ENCODE data around the gene COA3.
A peak's percentile ranks its signal among the peaks of the same experiment; 100 is the strongest.

The COA3 gene, protein sequence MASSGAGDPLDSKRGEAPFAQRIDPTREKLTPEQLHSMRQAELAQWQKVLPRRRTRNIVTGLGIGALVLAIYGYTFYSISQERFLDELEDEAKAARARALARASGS

DNA sequence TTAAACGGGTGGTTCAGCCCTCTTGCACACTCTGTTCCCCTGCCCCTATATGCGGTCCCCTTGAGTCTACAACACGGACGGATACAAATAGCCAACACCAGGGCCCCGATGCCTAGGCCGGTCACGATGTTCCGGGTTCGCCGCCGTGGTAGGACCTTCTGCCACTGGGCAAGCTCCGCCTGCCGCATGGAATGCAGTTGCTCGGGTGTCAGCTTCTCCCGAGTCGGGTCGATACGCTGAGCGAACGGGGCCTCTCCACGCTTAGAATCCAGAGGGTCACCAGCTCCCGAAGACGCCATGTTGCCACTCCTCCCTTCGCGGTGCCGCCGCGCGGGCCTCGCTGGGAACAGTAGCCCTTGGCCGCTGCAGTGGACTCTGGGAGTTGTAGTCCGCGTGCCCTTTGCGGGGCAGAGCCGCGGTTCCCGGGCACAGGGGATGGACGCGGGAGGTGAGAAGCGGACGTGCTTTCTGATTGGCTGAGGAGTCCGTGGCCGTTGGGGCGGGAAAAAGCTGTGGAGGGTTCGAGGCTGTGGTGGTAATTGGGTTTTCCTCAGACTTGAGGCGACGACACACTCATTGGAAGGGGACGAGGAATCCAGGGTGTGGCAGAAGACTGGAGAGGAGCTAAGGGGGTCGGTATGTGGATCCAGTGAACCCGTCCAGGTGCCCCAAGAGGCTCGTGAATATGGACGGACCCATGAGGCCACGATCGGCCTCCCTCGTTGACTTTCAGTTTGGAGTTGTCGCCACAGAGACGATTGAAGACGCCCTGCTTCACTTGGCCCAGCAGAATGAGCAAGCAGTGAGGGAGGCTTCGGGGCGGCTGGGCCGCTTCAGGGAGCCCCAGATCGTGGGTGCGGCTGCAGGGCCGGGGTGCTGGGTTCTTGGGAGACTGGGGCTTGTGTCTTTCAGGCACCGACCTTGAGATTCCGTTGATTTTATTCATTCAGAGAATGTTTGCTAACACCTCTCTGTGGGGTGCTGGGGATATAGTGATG, at the start of gene COA3, which contains the start of gene CNTD1:
COA3 (minus strand) TSS at position 322 of the 998 bp plus-strand sequence; CDS start at position 299, 23 bp downstream.
CNTD1 (plus strand) TSS at position 479 of the 998 bp plus-strand sequence; CDS start at position 686, 207 bp downstream.
- no peaks in the 10 kb centered on the region for H3K9me3 ChIP-seq
- H3K4me1 ChIP-seq, result peaks cover 0 to 22% (median 19%) of the 10 kb centered on the region in 4 donors
- TF ChIP-seq, protein P1, sequence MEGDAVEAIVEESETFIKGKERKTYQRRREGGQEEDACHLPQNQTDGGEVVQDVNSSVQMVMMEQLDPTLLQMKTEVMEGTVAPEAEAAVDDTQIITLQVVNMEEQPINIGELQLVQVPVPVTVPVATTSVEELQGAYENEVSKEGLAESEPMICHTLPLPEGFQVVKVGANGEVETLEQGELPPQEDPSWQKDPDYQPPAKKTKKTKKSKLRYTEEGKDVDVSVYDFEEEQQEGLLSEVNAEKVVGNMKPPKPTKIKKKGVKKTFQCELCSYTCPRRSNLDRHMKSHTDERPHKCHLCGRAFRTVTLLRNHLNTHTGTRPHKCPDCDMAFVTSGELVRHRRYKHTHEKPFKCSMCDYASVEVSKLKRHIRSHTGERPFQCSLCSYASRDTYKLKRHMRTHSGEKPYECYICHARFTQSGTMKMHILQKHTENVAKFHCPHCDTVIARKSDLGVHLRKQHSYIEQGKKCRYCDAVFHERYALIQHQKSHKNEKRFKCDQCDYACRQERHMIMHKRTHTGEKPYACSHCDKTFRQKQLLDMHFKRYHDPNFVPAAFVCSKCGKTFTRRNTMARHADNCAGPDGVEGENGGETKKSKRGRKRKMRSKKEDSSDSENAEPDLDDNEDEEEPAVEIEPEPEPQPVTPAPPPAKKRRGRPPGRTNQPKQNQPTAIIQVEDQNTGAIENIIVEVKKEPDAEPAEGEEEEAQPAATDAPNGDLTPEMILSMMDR (IDR thresholded peaks at IDR 0.05), result no peak
- peak; percentile 84 to 89 for DNase-seq
- no peaks in the 10 kb centered on the region for H3K27me3 ChIP-seq
- peak within 1 kb of the TSS; percentile 67 for H3K27ac ChIP-seq
- H3K4me3 ChIP-seq, result peak within 1 kb of the TSS; percentile 61 to 65
- H3K36me3 ChIP-seq, result peaks cover 0 to 21% (median 4%) of the 10 kb centered on the region in 3 donors
- intact Hi-C loops (cut with DNase I; ENCODE audit: low total_unique reads), result no loop called here

DNA sequence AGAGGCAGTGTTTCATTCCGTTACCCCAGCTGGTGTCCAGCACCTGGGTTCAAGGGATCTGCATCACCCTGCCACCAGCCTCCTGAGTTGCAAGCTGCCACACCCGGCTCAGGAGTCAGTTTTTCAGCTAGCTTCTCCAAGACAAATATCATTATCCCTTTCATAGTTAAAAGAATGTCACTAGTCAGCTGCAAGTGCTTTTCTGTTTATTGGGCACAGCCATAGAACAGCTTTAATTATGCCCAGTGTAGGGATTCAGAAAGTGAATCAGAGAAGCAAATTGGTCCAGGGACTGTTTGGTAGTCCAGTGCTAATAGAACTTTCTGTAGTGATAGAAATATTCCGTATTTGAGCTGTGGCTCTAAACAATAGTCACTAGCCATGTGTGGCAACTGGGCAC, 49.6 kb upstream of the COA3 start:
- Histone ChIP-seq H3K4me3 (no peak overlapping the region), H3K27ac (no peak overlapping the region), H3K36me3 (peaks cover 6 to 31% (median 21%) of the 10 kb centered on the region in 3 donors), H3K9me3 (no peaks in the 10 kb centered on the region), H3K4me1 (peaks cover 0 to 39% (median 18%) of the 10 kb centered on the region in 4 donors), H3K27me3 (no peaks in the 10 kb centered on the region)
- TF ChIP-seq, protein P1 (IDR thresholded peaks at IDR 0.05), result no peak
- no peak for DNase-seq
- intact Hi-C loops (cut with DNase I; ENCODE audit: low total_unique reads), result no loop called here

DNA sequence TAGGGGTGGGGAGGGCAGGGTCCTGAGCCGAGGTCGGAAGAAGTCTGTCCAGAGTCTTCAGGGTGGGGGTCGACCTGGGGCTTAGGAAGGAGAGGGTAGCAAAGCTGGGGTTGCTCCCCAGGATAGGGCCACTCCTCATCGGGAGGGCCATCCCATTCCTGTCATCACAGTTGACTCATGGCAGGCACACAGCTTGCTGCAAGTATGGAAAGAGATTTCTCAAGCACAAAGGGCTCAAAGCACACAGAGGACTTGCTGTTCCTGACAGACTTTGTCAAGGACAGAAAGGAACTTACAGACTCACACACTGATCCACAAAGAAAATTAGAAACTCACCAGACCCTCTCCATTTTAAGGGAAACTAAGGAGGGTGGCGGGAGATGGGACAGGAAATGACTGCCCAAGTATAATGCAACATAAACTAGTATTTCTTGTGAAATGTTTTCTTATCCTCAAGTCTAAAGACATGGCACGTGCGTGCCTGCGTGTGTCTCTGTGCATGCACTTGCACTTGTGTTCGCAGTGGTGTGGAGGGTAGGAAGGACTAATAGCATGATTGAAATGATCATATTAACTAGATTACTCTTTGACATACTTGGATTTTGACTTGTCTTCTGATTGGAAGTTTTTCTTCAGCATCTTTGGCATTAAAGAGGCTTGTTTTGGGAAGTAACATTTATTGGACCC, 48.2 kb upstream of the COA3 start:
- H3K9me3 ChIP-seq, result no peaks in the 10 kb centered on the region
- H3K27me3 ChIP-seq, result no peaks in the 10 kb centered on the region
- H3K4me1 ChIP-seq, result peaks cover 0 to 39% (median 18%) of the 10 kb centered on the region in 4 donors
- no peak overlapping the region for H3K4me3 ChIP-seq
- peaks cover 6 to 45% (median 35%) of the 10 kb centered on the region in 3 donors for H3K36me3 ChIP-seq
- H3K27ac ChIP-seq, result peak overlapping the region; percentile 57 to 59
- DNase-seq, result peak in 1 of 2 donors; percentile 53
- intact Hi-C loops (cut with DNase I; ENCODE audit: low total_unique reads), result loop anchor here (2.0 kb wide), 1 partner anchor 76 kb away; no protein-coding TSS in a partner anchor
- TF ChIP-seq, protein P1 (IDR thresholded peaks at IDR 0.05), result no peak

DNA sequence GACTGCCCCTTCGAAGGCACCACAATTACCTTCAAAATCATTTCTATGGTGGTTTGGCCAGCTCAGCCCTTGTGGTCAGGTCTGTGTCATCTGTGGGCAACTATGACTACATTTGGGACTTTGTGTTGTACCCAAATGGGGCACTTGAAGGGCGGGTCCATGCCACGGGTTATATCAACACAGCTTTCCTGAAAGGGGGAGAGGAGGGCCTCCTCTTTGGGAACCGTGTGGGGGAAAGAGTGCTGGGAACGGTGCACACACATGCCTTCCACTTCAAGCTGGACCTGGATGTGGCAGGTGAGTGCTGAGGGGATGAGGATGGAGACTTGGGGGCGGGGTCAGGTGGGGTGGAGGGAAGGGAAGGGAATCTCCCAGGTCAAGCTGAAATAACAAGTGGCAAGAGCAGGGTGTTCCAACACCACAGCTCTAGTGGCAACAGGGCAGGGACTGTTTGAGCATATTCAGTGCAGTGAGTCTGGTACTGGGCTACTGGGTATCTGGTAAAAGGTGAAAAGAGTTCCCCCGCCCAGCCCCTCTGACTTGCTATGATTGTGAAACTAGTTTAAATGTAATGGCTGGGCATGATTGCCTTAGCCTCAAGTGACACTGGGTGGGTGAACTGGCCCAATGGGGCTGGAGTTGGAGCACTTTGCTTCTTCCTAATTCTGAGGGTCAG, 47.6 kb upstream of the COA3 start:
- no peak for DNase-seq
- Histone ChIP-seq H3K36me3 (peaks cover 12 to 51% (median 41%) of the 10 kb centered on the region in 3 donors), H3K9me3 (no peaks in the 10 kb centered on the region), H3K4me3 (no peak overlapping the region), H3K27me3 (no peaks in the 10 kb centered on the region), H3K27ac (peak overlapping the region; percentile 57 to 59), H3K4me1 (peaks cover 0 to 39% (median 18%) of the 10 kb centered on the region in 4 donors)
- intact Hi-C loops (cut with DNase I; ENCODE audit: low total_unique reads), result loop anchor here (2.0 kb wide), 2 partner anchors 77 to 91 kb away; no protein-coding TSS in a partner anchor
- TF ChIP-seq, protein P1 (IDR thresholded peaks at IDR 0.05), result no peak

DNA sequence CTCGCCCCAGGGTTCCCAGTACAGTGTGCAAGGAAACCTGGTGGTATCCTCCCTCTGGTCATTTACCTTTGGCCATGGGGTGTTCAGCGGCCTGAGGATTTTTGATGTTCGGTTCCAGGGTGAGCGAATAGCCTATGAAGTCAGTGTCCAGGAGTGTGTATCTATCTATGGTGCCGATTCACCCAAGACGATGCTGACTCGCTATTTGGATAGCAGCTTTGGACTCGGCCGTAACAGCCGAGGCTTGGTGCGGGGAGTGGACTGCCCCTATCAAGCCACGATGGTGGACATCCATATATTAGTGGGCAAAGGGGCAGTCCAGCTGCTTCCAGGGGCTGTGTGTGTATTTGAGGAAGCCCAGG, 47.0 kb upstream of the COA3 start:
- peaks cover 17 to 57% (median 45%) of the 10 kb centered on the region in 3 donors for H3K36me3 ChIP-seq
- H3K27me3 ChIP-seq, result no peaks in the 10 kb centered on the region

More for the DNA sequence above, 47.0 kb upstream of the COA3 start:
- intact Hi-C loops (cut with DNase I; ENCODE audit: low total_unique reads), result loop anchor here (2.0 kb wide), 1 partner anchor 91 kb away; no protein-coding TSS in a partner anchor
- H3K27ac ChIP-seq, result peak overlapping the region; percentile 57 to 59
- H3K4me3 ChIP-seq, result no peak overlapping the region
- no peaks in the 10 kb centered on the region for H3K9me3 ChIP-seq
- DNase-seq, result no peak
- peaks cover 0 to 35% (median 15%) of the 10 kb centered on the region in 4 donors for H3K4me1 ChIP-seq
- TF ChIP-seq, protein P1 (IDR thresholded peaks at IDR 0.05), result no peak
